ENCODE results near the gene MFNG.

The MFNG gene

DNA sequence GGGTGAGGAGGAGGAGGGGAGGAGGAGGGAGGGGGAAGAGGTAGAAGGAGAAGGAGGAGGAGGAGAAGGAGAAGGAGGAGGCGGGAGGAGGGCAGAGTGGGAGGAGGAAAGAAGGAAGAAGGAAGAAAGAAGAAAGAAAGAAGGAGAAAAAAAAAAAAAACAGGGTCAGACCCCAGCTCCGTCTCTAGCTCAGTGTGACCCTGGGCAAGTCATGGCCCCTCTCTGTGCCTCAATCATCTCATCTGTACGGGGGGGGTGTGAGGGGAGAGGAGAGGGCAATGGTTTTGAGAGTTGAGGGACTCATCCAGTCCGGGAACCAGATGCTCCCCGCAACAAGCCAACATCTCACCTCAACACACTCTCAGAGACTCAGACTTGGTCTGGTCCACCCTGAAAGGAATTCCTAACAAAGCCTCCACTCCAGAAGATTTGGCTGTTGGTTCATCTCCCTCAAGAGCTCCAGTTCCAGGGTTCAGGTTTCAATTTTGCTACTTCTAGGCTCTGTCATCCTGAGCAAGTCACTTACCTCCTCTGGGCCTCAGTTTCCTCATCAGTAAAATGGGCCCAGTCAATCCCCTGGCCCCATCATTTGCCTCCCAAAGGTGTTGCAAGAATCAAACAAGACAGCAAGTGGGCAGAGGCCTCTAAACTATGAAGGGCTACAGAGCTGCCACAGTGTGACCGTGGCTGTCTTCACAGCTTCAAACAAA, 25.4 kb upstream of the MFNG start:
- DNase-seq, result no peak

DNA sequence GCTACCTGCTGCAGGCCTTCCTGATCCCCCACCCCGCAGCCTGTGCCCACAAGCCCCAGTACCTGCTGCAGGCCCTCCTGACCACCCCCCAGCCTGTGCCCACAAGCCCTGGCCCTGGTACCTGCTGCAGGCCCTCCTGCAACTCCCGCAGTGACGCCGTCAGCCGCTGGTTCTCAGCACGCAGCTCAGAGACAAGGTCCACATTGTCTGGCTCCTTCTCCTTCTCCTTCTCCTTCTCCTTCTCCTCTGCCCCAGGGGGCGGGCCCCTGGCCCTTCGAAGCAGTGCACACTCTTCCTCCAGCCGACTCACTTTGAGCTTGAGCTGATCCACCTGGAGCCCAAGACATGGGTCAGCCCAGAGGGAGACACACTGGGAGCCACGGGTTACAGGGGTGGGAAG, 23.9 kb upstream of the MFNG start:
- DNase-seq, result no peak

DNA sequence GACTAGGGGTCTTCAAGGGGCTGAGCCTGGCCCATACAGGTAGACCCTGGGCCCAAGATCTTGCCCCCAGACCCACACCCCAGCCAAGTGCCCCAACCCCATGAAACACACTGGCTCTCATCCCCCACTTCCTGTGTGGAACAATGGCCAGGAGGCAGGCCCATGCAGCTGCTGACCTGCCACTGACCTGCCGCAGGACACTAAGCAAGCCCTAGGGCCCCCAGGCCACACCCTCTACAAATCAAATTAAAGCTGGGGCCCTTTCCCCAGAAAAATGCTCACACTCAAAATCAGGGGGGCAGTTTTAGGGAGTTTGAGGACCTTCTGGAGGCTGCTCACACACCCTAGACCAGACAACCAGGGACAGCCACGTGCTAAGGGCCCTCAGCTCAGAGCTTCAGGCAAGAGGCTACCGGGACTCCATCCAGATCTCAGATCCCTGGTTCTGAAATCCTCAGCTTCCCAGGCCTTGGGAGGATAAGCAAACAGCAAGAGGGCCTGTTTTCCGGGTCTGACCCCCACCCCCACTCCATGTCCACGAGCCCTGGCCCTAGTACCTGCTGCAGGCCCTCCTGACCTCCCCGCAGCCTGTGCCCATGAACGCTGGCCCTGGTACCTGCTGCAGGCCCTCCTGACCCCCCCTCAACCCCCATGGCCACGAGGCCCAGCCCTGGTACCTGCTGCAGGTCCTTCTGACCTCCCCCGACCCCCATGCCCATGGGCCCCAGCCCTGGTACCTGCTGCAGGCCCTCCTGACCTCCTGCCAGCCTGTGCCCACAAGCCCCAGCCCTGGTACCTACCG, 23.1 kb upstream of the MFNG start:
- no peak for DNase-seq

DNA sequence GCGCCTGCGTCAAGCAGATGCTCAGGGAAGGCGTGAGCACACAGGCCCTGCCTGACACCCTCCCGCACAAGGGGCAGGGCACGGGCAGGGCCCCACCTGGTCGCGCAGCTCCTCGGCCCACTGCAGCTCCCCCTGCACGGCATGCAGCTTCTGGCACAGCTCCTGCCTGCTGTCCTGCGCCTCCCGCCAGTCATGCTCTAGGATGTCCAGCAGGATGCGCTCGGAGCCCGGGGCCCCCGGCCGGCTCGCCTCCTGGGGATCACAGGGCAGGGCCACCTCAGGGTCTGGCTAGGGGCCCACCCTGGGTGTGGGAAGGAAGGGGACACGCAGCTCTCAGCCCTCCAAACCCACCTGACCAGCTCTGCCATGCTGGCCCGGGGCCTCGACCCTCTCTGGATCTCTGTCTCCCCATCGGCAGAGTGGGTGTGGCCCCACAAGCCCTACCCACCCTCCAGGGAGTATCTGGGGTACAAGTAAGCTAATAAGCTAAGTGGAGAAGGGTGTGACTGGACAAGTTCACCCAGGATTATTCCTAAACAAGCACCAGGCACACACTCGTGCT, 22.3 kb upstream of the MFNG start:
- no peak for DNase-seq

DNA sequence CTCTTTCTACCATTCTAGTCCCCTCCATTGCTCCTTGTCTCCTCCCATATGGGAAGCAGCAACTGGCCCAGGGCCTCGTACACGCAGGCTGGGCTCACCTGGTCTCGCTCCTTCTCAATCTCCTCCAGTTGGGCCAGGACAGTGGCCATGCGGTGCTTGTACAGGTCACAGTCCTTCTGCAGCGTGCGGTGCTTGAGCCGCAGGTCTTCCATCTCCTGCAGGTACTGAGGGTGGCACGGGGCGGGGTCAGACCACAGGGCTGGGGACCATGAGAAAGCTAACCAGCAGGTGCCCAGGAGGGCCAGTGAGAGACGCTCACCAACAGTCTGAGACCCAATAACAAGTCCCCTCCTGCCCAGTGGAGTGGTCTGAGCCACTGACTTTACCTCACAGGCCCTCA, 21.5 kb upstream of the MFNG start:
- DNase-seq, result no peak

DNA sequence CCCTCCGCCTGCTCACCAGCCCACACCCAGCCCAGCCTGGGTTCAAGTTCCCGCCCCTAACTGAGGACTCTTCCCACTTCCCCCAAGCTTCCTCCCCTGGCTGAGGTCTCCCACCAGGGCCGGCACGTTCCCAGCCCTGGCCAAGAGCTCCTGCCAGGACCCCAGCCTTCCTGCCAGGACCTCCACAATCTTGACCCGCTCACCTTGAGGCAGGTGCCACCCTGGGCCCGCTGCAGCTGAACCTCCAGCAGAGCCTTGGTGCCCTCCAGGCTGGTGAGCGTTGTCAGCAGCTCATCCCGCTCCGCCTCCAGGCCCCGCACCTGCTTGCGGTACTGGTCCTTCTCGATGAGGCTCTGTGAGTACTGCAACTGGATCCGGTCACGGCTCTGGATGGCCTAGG, 19.8 kb upstream of the MFNG start:
- no peak for DNase-seq

DNA sequence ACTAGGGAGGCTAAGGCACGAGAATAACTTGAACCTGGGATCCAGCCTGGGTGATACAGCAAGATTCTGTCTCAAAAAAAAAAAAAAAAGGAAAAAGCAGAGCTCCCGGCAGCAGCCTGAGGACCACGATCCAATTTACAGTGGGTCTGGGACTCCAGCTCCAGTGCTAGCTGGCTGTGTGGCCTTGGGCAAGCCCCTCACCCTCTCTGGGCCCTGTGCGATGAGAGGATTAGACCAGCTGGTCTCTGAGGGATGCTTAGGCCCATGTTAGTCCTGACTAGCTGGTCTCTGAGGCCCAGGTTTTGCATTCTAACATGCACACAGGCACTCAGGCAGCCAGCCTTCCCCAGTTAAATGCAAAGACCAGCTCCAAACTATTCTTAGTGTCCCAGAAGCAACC, 19.4 kb upstream of the MFNG start:
- no peak for DNase-seq

DNA sequence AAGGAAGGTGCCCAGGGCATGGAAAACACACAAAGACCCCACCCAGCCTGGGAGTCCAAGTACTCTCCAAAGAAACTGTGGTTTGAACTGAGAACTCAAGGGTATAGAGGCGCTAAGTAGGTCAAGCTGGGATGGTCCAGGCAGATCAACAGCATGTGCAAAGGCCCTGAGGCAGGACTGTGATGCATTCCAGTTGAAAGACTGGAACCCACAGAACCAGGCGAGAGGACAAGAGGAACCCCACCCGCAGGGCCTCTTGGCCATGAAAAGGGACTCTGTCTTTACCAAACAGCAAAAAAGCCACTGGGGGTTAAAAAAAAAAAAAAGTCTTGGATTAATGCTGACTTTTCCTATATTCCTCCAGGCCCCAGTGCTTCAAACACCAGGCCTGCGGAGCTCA, 18.8 kb upstream of the MFNG start:
- no peak for DNase-seq

DNA sequence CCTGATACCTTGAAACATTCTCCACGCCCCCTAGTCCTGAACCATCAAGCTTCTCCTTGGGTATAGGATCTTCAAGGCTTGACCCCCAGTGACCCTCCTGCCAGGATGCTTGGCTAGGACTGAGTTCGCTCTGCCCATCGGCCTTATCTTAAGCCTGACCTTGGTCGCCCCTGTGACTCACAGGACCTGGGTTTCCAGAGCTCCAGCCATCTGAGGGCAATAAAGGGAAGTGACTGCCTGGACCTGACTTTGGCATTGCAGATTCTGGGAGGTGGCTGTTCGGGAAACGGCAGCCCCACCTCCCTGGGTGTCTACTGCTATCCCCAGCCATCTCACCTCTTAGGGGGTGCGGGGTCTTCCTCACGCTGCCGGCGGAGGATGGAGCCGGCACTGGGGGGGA, 17.7 kb upstream of the MFNG start:
- peak; percentile 36 for DNase-seq

DNA sequence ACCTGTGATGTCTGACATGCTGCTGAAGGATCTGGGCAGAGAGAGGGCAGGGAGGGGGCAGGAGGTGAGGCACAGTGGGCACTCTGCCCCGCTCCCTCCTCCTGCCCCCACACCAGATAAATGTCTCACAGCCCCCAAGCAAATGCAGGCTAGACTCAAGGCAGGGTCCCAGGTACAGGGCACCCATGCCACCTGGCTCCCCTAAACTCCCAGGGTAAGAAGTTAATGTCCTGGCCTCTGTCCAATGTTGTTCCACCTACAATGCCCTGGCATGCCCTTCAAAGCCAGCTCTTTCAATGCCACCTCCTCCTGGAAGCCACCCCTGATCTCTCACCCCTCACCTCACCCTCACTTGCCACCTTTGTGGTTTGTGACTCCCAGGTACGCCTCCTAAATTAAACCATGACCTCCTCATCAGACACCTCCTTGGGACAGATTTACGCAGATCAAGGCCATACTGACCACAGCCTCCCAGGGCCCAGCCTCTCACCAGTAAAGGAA, 17.0 kb upstream of the MFNG start:
- no peak for DNase-seq

DNA sequence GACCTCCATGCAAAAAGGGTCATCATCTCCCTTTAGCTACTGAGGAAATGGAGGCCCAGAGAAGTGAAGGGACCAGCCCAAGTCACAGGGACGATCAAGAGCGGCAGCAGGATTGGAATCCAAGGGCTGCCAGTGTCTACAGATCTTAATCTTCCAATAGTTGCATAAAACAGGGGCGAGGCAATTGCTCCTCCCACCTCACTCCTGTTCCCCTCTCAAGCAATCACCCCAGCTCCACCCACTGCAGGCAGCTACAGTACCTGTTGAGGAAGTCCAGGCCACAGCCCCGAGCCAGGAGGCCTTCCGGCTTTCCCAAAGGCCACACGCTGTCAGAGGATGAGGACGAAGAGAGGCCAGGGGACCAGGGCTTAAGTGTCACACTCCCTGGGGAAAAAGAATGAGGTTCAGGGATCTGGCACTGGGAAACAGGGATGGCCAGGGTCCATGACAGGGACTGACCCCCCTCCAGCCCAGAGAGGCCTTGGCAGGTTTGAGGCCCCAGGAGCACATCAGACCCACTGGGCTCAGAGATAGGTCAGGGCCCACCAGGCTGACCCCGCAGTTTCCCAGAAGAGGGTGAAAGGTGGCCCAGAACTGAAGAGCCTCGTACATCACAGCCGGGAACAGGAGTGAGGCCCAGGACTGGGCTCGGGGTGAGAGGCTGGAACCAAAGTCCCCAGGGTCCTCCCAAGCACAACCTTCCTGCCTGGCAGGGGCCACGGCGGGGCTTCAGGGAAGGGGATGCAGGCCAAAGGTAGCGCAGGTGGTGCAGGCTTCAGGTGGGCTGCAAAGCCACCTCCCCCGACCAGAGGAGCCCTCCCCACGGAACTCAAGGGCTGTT, 16.4 kb upstream of the MFNG start:
- no peak for DNase-seq

DNA sequence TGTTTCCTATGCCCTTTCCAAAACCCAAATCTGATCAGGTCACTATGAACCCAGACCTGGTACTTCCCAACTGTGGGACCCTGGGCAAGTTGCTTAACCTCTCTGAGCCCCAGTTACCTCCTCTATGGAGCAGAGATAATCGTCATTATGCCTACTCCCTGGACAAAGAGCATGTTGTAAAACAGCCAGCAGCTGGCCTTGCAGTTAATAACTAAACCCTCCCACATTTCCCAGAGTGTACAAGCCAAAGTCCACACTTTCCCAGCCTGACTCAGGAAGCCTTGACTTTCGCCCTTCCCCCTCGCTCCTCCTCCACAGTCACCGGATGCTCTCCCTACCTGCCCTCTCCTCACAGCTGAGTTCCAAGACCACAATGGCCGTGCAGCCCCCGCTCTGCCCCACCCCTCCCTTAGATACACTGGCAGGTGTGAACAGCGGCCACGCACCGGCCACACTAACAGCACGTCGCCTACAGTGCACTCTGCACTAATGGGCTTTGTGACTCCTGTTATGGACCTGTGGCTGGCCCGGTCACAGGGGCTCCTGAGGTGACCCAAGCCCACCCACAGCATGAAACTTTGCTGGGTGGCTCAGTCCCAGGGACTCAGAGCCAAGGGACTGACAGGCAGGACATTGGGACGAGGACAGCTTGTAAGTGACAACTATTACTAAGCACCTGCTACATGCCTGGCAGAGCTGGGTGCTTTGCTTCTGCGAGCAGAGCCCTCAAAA, 15.6 kb upstream of the MFNG start:
- no peak for DNase-seq

DNA sequence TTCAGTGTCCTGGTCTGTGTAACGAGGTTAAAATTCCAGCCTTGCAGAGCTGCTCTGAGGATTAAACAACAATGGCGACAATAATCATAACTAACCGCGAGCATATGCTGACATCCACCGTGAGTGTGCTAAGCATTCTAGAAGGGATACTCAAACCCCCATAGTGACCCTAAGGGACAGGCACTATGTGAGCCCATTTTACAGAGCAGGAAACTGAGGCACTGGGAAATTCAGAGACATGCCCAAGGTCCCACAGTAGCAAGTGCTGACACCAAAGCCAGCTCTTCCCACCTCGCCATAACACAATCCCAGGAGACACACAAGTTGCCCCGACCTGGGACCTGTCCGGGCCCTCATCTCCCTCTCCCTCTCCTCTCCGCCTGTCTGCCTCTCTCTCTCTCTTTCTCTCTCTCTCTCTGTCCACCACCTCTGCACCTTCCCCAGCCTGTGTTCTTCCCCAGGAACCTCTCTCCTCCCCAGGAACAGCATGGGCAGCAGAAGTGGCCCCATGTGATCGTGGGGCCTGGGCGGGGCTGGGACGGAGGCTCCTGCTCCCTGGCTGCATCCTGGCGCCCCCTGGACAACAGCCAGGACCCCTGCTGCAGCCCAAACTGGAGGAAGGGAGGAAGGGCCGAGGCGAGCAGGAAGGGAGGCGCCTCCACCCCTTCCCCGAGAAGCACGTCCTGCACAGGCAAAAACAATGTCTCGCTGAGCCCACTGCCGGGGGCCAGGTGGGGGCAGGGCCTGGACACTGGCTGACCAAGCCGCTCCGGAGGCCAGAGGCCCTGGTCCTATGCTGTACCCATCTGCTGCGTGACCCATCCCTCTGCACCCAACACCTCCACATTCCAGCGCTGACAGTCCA, 14.8 kb upstream of the MFNG start:
- DNase-seq, result no peak

DNA sequence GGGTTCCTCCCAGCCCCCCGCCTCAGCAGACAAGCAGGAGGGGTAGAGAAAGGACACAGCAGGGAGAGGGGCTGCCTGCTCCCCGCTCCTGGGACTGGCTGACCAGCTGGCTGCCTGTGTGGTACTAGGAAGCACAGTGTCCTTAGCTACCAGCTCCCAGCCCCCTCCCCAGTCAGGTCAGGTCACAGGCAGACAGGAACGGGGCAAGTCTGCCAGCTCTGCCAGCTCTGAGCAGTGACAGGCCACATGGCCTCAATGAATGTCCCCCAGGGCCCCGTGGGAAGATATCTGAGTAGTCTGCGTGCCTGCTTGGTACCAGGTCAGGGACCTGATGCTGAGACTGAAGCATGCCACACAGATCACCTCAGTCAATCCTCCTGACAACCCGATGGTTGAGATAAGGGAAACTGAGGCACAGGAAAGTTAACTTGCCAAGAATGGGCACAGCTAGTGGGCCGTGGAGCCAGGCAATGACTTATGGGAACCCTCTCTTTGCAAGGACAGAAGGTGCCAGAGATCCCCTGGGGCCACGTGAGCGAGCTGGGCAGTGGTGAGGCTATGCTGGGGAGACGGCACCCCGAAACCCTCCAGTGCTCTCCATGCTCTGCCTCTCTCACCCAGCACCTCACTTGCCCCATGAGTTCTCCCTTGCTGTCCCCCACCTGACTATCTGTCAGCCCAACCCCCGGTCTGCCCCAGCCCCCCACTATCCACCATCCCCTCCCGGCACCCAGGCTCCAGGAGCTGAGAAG, 13.8 kb upstream of the MFNG start:
- DNase-seq, result no peak

DNA sequence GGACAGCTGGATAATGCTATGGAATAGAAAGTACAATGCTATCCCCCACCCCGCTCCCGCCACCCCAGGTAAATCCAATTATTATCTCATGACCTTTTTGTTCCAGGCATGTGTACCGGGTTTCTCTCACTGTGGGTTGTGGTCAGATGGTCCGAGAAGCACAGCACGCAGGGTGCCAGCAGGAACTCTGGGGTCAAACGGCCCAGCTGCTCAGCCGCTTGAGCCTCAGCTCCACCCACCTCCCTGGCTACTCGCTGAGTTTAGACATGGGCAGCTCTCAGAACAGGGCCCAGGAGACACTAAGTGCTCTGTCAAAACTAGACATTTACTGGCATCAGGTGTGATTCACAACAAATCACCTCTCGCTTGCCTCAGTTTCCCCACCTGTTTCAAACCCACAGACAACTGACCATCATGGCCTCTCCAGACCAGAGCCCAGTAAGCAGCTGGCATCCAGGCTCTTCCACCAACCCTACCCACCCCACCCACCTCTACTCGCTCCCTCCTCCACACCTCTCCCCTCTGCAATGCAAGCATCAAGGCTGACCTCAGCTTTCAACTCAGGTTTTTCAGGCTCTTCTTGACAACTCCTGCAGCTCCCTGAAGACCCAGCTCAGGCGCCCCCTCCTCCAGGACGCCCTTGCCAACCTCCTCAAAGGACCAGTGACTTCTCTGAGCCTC, 13.0 kb upstream of the MFNG start:
- no peak for DNase-seq

DNA sequence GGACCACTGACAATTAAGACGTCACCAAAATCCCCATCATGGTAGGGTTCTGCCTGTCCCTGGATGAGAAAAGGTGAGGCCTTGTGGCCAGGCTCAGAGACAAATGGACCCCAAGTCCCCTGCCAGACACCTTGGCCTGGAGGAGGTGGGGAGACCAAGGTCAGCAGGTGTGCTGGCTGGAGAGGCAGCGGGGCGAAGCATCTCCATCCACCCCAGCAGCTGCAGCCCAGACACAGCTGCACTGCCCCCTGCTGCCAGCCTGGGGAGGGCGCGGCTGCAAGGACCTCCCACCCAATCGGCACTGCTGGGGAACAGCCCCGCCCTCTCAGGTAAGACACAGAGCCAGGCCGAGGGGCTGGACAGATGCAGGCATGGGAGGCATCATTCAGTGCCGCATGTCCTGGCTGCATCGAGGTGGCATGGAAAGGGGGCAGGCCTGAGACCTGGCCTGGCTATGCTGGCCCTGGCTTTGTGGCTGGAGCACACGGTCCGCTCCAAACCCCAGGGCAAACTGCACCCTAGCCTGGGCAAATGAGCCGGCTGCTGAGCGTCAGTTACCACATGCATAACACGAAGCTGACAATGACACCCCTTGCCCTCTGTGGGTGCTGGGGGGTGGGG, 12.2 kb upstream of the MFNG start:
- DNase-seq, result peak; percentile 48

DNA sequence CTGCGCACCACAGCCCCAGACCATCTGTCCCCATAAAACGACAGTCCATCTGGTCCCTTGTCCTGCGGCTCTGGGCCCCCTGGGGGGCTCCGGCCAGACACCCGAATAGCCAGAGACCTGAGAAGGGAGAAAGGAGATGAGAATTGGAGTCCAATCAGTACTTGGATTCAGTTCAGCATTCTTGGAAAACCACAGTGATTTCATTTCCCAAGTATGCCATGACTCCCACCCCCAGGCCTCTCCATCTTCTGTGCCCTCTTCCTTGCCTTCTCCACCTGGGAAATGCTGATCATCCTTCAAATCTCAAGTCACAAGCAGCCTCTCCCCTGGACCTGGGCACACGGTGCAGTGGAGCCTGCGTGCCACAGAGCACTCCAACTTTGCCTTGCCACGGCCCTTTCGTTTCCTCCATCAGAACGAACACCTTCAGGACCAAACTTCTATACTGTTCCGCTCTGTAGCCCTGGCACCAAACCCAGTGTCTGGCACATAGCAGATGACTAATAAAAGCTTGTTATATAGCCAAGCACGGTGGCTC, 10.9 kb upstream of the MFNG start:
- DNase-seq, result no peak

DNA sequence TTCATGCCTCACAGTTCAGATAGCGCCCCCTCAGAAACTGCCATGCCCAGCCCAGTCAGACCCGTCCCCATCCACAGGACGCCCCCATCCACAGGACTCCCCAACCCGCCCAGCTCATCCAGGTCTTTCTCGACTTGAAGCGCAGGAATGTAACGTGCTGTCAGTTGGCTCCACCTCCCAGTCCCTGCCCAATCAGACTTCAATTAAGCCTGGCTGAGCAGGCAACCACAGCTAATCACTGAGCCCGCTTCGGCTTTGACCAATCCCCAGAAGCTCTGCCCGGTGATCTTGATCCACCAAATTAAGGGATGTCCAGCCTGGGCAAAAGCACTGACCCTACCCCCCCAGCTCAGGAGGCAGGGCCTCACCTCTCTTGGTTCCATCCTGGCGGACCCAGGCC, 10.5 kb upstream of the MFNG start:
- no peak for DNase-seq

DNA sequence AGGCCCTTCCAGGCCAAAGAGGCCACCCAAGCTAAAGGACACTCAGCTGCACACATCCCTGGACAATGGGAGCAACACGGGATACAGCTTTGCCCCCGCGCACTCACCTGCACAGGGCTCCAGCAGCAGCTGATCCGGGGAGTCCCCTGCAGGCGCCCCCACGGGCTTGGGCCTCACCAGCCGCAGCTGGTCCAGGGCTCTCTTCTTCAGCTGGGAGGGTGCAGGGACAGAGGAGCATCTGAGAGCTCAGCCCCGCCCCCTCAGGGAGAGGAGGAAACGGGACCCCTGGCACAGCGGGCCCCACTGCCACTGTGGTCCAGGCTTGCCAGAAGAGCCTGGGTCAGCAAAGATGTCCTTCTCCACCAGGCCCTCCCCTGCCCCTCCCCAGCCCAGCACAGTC, 7.8 kb upstream of the MFNG start:
- DNase-seq, result no peak
